Left forelimb (tissue), 1 donor: ENCODE data around the gene PMPCA.

ENCODE experiments used
- DNase-seq: peaks from one replicate; pipeline ENCODE4 v3.0.0-alpha.2; 2018; ENCODE audit warnings: low spot score

PMPCA gene

DNA sequence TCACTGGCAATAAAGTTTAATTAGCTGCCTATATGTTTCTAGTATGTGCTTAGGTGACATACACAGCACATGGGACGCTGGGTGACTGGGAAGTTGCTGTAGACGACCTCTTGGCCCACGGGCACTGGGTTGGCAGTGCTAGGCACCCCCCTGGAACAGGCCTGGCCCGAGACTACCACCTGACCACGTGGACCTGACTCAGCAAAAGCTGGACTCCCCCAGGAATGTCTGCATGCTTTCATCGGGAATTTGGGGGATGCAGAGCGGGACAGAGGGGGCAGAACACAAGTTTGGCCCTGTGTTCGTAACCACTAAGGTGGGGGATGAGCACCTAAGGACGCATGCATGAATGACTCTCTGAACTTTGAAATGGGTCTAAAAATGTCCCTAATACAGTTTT, 45.8 kb downstream of the PMPCA start:
- no peak for DNase-seq

DNA sequence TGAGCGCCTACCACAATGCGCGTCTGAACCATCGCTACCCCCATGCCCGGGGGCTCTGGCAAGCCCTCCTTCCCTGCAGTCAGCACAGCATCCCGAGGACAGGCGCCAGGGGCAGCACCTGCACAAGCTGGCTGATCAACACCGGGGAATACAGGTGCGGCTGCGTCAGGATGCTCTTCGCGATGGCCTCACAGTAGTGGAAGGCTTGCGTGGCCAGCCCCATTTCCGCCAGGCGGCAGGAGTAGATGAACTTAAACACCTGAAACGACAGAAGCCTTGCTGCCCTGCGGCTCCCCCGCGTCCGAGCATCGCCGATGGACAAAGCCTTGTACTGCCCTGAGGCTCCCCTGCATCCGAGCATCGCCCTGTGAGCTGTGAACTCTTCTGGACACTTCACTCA, 46.9 kb downstream of the PMPCA start:
- no peak for DNase-seq

DNA sequence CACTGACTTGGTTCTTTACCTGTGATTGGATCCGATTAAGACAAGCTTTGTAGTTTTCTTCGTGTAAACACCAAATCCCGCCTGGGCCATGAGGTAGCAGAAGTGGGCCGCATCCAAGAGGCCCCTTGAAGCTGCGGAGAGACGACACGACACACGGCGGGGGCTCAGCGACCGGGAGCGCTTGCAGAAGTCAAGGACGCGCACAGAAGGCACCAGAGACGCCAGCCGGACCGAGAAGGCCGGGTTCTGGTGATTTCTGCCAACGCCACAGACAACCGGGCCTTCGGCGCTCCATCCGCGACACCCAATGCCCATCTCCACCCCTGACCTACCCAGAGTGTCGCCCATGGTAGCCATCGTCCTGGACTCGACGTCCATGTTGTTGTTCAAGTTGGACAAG, 49.0 kb downstream of the PMPCA start:
- no peak for DNase-seq

DNA sequence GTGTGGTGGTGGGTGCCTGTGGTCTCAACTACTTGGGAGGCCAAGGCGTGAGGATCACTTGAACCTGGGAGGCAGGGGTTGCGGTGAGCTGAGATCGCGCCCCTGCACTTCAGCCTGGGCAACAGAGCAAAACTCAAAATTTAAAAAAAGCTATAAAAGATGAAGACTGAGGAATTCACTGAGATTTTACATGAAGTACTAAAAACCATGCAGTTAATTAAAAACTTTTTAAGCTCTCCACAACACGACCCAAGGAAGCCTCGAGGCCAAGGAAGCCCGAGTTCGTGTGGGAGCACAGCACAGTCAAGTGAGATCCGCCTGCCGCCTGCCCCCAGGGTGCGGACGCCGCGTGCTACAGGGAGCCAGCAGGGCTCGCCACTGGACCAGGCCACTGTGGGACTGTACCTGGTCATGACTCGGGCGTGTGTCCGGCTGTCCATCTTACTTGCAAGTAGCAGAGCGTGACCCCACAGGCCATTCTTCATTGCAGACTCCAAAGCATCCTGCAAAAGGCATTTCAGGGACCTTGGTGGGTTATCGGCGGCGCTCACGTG, 50.4 kb downstream of the PMPCA start:
- DNase-seq = no peak

DNA sequence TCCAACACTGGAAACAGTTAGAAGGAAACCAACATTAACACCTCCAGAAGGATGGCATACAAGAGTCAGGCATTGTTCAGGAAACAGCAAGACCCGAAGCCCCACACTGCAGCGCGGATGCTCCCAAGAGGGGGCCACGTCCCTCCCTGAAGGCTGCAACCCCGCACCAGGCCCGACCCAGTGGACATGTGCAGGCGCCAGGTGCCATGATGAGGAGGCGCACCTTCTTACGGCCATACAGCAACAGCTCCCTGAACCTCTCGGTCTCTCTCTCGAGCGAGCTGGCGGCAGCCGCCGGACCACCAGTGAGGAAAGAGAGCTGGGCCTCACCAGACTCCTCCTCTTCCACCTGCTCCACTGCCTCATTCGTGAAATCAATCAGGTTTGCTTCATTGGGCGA, 52.2 kb downstream of the PMPCA start:
- DNase-seq = no peak

DNA sequence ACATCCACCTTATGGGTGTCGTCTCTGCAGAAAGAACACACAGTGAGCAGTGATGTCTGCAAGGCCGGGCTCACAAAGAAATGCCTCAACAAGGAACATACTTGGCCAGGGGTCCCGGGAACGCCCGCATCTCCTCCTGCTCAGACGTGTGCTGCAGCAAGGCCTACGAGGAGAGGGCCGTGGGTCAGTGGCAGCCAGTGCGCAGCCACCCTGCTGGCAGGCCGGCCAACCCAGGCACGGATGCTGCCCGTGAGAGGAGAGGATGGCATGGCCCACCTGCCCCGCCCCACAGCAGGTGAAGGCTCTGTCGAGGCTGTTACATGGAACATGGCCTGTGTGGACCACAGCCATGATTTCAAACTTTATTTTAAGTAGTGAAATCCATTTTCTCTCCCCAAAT, 53.1 kb downstream of the PMPCA start:
- no peak for DNase-seq

DNA sequence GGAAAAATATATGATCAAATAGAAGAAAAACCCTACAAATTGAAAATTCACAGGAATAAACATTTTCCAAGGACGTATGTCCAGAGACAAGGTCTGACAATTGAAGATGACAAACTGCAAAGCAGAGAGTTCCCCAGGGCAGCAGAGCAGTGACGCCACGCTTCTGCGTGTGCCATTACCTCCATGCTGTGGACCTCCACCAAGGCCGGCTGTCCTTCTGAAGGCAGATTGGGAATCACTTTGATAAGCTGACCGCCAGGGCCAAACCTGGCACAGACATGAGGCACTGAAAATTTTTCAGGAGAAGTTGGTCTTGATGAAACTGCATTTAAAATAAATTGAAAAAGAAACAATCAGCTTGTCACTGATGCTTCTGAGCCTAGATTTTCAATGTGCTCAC, 53.8 kb downstream of the PMPCA start:
- no peak for DNase-seq

DNA sequence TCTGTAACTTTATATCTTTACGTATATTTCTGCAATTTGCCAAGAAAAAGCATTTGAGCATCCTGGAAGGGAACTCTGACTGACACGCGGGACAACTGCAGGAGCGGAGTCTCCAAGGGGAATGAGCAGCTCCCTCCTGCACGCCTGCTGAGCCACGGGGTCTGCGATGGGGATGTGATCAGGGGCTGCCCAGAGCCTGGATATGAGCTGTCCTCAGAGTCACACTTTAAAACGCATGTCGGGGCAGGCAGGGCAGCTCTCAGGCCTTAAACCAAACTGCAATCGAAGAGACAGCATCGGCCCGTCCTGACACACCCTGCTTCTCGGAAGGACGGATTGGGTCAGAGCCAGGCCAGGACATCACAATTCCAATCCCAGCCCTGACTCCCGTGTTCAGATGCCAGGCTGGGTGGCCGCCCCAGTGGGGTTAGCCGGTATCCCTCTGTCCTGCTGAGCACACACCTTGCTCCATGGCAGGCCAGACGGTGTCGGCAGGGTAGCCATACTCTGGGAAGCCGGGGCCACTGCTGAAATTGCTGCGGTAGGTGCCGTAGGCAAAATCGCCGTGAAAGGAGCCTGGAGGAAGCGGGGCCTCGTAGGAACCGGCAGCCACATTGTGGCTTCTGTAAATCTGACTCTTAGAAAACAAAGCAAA, 55.2 kb downstream of the PMPCA start:
- DNase-seq = no peak

DNA sequence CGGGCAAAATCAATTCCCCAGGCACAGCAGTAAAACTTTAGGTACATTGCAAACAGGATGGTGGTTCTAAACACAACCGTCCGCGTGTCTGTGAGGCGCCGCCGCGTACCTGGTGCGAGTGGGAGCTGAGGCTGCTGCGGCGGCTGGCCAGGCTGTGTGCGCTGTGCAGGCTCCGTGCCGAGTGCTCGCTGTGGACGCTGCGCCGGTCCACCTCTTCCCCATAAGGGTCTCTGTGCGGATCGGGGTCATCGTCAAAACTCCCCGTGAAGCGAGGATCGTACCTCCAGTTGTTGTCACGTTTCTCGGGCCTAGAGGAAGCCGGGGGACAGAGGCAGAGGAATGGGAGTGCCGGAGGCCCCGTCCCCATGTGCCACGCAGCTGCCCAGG, 55.7 kb downstream of the PMPCA start:
- DNase-seq = no peak

DNA sequence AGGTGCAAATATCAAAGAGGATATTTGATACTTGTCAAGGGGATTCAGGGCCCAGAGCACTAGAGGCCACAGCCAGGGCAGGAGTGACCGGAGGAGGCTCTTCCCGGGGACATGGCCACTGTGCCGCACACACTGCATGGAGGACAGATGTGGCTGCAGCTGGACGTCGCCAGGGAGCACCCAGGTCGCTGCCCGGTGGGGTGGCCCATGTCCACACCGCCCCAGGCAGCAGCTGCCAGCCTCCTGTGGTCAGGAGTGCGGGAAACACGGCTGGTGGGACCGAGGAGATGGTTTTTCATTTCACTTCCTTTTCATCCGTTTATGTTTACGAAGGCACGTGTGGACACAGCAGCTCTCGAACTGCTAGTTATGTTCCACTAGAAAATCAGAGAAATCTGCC, 57.3 kb downstream of the PMPCA start:
- DNase-seq = no peak

DNA sequence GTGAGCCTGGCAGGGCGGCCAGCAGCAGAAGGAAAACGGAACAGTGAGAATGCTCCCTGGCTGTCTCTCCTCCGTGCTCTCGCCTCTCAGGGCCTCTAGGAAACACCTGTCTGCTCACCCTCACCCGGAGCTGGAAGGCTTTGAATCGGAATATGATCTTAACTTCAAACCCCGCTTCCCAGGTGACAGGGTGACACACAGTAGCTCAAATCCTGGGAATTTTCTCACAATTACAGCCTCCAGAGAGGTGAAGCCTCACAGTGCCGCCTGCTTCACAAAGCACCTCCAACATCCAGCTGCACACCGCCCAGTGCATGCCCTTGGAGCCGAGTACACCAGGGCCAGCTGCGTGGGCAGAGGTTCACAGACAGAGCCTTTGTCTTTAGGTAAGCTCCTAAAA, 59.9 kb downstream of the PMPCA start:
- no peak for DNase-seq

DNA sequence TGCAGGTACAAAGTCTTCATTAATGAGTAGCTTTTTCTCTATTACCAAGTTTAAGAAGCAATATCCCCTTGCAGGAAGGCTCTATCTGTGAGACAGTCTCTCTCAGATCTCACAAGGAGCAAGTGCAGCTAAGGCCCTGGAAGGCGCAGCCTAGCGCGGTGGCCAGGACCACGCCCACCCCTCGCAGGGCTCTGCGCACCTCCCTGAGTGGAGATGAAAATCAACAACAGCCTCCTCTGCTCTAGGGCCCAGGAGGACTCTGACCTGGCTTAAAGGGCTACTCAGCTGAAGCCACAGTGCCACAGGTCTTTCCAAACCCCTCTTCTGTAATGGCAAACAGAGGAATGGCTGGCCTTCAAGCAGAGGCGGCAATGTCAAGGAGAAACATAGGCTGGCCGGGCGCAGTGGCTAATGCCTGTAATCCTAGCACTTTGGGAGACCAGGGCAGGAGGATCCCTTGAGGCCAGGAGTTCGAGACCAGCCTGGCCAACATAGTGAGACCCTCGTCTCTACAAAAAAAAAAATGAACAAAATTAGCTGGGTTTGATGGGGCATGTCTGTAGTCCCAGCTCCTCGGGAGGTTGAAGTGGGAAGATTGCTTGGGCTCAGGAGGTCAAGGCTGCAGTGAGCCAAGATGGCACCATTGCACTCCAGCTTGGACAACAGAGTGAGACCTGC, 60.5 kb downstream of the PMPCA start:
- no peak for DNase-seq

DNA sequence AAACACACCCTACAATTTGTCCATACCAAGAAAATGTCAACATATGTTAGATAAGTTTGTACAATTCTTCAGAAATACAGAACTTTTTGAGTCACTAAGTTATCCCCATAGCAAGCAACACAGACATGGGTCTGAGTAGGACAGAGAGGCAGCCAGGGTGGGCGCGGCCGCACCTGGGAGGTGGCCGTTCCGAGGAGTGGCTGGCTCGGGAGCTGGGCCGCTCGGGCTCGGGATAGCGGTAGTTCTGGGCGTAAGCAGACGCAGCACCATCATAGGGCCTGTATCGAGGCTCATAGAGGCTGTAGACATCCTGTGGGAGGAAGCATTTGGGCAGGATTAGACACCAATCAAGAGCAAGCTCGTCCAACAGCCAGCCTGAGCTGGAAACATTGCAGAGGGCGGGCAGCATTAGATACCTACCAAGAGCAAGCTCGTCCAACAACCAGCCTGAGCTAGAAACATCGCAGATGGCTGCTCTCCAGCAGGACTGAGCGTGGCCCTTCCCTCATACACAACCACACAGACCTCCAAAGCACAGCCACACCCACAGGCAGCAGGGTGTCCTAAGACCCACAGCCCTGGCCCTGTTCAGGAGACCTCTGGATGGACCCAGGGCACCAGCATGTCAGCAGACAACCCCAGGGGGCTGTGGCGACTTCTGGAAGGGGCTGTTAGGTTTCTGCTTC, 61.5 kb downstream of the PMPCA start:
- DNase-seq = no peak

DNA sequence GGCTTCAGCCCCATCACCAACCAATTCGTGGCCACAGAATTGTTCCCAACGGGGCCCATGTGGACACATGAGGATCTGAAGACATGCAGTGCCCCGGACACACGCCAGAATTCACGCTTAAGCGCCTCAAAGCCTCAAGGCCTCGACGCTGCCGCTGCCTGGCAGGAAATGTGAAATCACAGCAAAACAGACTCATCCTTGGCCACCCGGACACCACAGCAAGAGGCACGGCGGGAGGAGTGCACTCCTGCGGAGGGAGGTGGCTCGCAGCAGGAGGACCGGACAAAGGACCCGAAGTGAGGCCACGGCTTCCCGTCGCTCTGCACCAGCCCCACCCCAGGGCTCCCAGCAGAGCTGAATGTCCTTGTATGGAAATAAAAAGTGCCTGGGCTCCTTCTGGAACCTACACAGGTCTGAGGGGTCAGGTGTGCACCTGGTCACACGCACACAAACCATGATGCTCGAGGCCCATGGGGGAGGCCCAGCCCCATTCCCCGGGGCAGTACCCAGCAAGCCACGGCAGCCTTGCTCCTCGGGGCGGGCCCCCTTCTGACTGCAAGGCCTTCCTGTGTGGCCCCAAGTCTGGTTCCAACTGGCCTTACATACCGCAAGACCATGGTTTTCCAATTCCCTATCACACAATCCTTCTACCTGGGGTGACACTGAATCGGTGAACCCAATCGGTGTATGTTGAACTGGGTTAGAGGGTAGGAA, 62.3 kb downstream of the PMPCA start:
- no peak for DNase-seq

DNA sequence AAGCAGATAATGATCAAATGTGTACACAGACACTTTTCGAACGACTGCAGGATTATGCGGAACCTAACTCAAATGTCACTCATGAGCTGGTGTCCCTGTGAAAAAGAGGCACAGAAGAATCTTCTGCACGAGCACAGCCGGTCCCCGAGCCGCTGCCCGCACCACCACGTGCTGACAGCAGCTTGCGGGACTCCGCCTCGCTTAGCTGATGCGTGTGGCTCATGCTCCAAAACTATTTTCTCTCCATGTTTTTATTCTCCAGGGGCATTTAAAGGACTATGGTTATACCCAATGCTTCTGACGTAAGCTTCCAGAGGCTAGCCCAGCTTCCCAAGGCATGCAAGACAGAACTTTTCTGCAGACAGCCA, 62.9 kb downstream of the PMPCA start:
- DNase-seq = no peak
